ENCODE measurements around the gene SLC6A5.

The SLC6A5 gene

DNA sequence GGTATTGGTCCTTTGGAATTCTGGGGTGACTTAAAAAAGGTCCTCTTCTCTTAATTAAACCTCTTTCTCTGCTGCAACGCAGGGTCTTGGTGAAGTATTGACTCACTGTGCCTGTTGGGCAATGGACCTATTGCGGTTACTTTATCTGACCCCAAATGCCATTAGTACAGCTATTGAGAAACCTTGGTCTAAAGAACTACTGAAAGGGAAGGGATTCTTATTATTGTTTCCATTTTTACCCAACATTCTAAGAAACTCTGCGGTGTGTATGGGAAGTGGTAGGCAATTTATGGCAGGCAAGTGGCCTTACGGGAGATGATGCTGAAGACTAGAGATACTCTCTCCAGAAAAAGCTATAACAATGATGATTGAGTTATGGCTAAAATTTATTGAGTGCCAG is 12.5 kb downstream of the SLC6A5 start:
- Histone ChIP-seq H3K9me3 (ENCODE audit: control insufficient read depth, low read length) (no peaks in the 10 kb centered on the region), H3K9ac (ENCODE audit: low read length) (no peak overlapping the region), H3K4me1 (ENCODE audit: control insufficient read depth, insufficient read depth, low read length) (no peaks in the 10 kb centered on the region), H3K4me3 (ENCODE audit: low read length) (no peak overlapping the region), H3K36me3 (ENCODE audit: control insufficient read depth, insufficient read depth, low read length) (no peaks in the 10 kb centered on the region), H3K27me3 (ENCODE audit: control insufficient read depth, insufficient read depth, low read length) (peaks cover 11% of the 10 kb centered on the region)

DNA sequence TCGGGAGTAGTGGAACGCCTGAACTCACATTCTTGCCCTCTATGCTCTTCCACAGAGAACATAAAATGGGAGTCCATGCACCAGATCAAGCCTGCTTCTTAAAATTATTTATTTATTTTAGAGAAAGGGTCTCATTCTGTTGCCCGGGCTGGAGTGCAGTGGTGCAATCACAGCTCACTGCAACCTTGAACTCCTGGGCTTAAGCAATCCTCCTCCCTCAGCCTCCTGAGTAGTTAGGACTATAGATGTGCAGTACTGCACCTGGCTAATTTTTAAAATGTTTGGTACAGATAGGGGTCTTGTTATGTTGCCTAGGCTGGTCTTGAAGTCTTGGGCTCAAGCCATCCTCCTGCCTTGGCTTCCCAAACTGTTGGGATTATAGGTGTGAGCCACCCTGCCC is 13.0 kb downstream of the SLC6A5 start:
- Histone ChIP-seq H3K27me3 (ENCODE audit: control insufficient read depth, insufficient read depth, low read length) (peaks cover 8% of the 10 kb centered on the region), H3K36me3 (ENCODE audit: control insufficient read depth, insufficient read depth, low read length) (no peaks in the 10 kb centered on the region), H3K9me3 (ENCODE audit: control insufficient read depth, low read length) (no peaks in the 10 kb centered on the region), H3K9ac (ENCODE audit: low read length) (no peak overlapping the region), H3K4me1 (ENCODE audit: control insufficient read depth, insufficient read depth, low read length) (no peaks in the 10 kb centered on the region), H3K4me3 (ENCODE audit: low read length) (no peak overlapping the region)

DNA sequence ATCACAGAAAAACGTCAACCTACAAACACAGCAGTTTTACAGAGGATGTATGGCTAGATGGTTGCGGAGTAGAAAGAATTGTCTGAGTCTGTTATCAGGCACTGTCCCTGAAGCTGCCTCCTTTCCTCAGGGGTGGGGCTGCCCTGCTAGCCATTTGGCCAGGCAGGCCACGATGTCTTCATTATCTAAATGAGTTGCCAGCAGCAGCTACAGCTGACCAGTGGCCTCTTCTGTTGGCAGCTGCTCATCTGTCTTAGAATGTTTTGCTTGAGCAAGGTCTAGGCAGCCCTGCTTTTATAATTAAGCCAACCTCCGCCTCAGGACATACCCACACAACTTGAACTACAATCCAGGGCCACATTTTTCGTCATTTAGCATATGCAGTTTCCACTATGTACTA is 17.5 kb downstream of the SLC6A5 start:
- H3K9ac ChIP-seq (ENCODE audit: low read length), result no peak overlapping the region
- H3K4me1 ChIP-seq (ENCODE audit: control insufficient read depth, insufficient read depth, low read length), result no peaks in the 10 kb centered on the region
- H3K27me3 ChIP-seq (ENCODE audit: control insufficient read depth, insufficient read depth, low read length), result peaks cover 8% of the 10 kb centered on the region
- no peaks in the 10 kb centered on the region for H3K36me3 ChIP-seq (ENCODE audit: control insufficient read depth, insufficient read depth, low read length)
- no peaks in the 10 kb centered on the region for H3K9me3 ChIP-seq (ENCODE audit: control insufficient read depth, low read length)
- H3K4me3 ChIP-seq (ENCODE audit: low read length), result no peak overlapping the region

DNA sequence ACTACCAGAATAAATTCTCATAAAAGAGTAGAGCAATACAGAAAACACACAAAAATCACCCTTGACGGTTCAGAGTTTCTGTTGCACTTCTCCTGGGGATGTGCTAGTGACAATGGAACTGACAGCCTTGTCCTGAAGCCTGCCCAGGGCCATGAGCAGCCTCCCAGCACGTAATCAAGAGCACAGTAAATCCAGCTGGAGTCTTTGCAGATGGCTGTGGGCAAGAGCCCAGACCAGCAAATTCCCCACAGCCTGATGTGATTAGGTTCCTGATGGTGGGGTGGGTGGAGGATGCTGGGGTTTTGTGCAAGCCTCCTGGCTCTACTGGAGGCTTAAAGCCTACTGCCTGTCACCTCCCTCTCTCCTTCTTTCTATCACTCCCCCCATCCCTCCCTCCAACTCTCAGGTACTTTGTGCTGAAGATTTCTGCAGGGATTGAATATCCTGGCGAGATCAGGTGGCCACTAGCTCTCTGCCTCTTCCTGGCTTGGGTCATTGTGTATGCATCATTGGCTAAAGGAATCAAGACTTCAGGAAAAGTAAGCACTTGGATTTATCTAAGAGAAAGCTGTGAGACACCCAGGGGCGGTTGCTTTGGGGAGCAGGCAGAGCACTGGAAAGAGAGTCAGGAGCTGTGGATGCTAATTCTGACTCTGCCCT is 18.1 kb downstream of the SLC6A5 start:
- H3K36me3 ChIP-seq (ENCODE audit: control insufficient read depth, insufficient read depth, low read length), result no peaks in the 10 kb centered on the region
- H3K27me3 ChIP-seq (ENCODE audit: control insufficient read depth, insufficient read depth, low read length), result peaks cover 5% of the 10 kb centered on the region
- no peak overlapping the region for H3K9ac ChIP-seq (ENCODE audit: low read length)
- no peaks in the 10 kb centered on the region for H3K9me3 ChIP-seq (ENCODE audit: control insufficient read depth, low read length)
- H3K4me1 ChIP-seq (ENCODE audit: control insufficient read depth, insufficient read depth, low read length), result no peaks in the 10 kb centered on the region
- H3K4me3 ChIP-seq (ENCODE audit: low read length), result no peak overlapping the region

DNA sequence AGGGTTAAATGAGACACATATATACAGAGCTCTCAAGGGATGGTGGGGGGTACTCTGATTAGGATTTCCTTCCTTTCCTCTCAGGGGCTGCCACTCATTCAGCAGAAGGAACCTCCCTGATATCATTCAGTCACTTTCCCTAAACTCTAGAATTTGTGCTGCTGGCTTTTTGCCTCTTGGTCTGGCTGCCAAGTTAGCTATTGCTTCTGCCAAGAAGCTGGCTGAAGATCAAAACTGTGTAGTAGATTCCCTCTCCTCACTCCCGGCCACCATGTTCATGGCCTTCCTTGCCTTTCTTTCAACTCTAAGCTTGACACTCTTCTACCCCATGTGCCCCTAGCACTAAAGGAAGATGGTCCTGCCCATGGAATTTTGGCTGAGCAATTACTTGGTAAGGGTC is 18.7 kb downstream of the SLC6A5 start:
- no peaks in the 10 kb centered on the region for H3K4me1 ChIP-seq (ENCODE audit: control insufficient read depth, insufficient read depth, low read length)
- H3K4me3 ChIP-seq (ENCODE audit: low read length), result no peak overlapping the region
- no peaks in the 10 kb centered on the region for H3K9me3 ChIP-seq (ENCODE audit: control insufficient read depth, low read length)
- H3K36me3 ChIP-seq (ENCODE audit: control insufficient read depth, insufficient read depth, low read length), result no peaks in the 10 kb centered on the region
- H3K27me3 ChIP-seq (ENCODE audit: control insufficient read depth, insufficient read depth, low read length), result peaks cover 5% of the 10 kb centered on the region
- H3K9ac ChIP-seq (ENCODE audit: low read length), result no peak overlapping the region

DNA sequence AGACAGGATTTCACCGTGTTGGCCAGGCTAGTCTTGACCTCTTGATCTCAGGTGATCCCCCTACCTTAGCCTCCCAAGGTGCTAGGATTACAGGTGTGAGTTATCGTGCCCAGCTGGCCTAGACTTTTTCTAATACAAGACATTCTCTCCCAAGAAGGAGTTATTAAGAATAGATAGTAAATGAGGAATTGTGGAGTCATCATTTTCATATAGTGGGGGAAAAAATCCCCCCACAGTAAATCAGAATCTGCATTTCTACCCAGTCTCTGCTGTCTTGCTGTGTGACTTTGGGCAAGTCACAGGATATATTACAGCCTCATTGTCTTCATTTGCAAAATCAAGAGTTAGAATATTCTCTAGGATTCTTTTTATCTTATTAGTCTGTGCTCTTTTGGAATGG is 21.6 kb downstream of the SLC6A5 start:
- Histone ChIP-seq H3K4me3 (ENCODE audit: low read length) (no peak overlapping the region), H3K36me3 (ENCODE audit: control insufficient read depth, insufficient read depth, low read length) (no peaks in the 10 kb centered on the region), H3K9me3 (ENCODE audit: control insufficient read depth, low read length) (no peaks in the 10 kb centered on the region), H3K9ac (ENCODE audit: low read length) (no peak overlapping the region), H3K4me1 (ENCODE audit: control insufficient read depth, insufficient read depth, low read length) (no peaks in the 10 kb centered on the region), H3K27me3 (ENCODE audit: control insufficient read depth, insufficient read depth, low read length) (peaks cover 5% of the 10 kb centered on the region)

DNA sequence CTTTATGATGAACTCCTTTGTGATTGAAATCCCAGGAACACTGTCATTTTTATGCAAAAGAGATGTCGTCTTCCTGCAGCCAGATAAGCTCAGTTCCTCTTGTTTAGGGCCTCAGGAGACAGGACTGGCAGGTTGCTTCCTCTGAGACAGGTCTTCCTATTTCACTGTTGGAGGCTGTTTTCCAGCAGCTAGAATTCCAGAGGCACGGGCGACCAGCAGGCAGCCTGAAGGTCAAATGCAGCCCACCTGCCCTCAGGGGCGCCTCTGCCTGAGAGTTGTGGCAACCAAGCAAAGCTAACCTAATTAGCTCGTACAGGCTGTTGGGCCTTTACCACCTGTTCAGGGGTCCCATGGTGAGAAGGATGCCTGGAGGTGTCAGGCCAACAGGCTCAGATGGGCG is 22.3 kb downstream of the SLC6A5 start:
- no peak overlapping the region for H3K4me3 ChIP-seq (ENCODE audit: low read length)
- H3K36me3 ChIP-seq (ENCODE audit: control insufficient read depth, insufficient read depth, low read length), result no peaks in the 10 kb centered on the region
- no peak overlapping the region for H3K9ac ChIP-seq (ENCODE audit: low read length)
- no peaks in the 10 kb centered on the region for H3K4me1 ChIP-seq (ENCODE audit: control insufficient read depth, insufficient read depth, low read length)
- H3K9me3 ChIP-seq (ENCODE audit: control insufficient read depth, low read length), result no peaks in the 10 kb centered on the region
- H3K27me3 ChIP-seq (ENCODE audit: control insufficient read depth, insufficient read depth, low read length), result peaks cover 5% of the 10 kb centered on the region

DNA sequence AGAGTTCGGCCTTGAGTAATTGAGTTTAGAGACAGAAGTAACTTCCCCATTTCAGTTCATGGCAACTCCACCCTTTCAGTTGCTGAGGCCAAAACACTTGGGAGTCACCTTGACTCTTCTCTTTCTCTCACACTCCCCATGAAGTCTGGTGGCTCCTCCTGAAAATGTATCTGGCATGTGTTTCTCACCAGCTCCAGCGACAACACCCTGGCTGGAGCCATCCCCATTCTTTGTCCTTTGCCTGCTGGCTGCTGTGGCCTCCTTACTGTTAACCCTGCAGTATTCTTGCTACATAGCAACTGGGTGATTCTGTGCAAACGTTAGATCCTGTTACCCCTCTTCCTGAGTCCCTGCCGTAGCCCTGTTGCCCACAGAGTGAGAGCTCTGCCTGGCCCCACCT is 23.8 kb downstream of the SLC6A5 start:
- H3K4me1 ChIP-seq (ENCODE audit: control insufficient read depth, insufficient read depth, low read length), result no peaks in the 10 kb centered on the region
- no peaks in the 10 kb centered on the region for H3K36me3 ChIP-seq (ENCODE audit: control insufficient read depth, insufficient read depth, low read length)
- no peaks in the 10 kb centered on the region for H3K9me3 ChIP-seq (ENCODE audit: control insufficient read depth, low read length)
- no peak overlapping the region for H3K4me3 ChIP-seq (ENCODE audit: low read length)
- no peaks in the 10 kb centered on the region for H3K27me3 ChIP-seq (ENCODE audit: control insufficient read depth, insufficient read depth, low read length)
- no peak overlapping the region for H3K9ac ChIP-seq (ENCODE audit: low read length)

DNA sequence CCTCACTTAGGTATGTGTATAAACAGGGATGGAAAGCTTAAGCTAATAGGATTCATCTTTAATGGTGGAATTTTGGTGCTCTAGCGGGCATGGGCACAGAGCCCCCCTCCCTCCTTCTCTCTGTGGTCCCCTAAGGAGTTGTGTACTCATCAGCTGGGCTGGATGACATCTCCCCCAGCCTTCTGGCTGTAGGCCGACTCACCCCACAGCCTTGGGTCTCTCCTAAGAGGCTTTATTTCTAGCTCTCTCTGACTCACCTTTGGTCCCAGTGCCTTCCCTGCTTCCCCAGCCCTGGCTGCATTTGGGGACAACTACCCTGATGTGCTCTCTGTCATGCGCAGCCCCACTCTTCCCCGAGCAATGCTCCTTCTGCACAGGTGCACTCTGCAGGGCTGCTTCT is 26.9 kb downstream of the SLC6A5 start:
- Histone ChIP-seq H3K36me3 (ENCODE audit: control insufficient read depth, insufficient read depth, low read length) (no peaks in the 10 kb centered on the region), H3K27me3 (ENCODE audit: control insufficient read depth, insufficient read depth, low read length) (no peaks in the 10 kb centered on the region), H3K4me1 (ENCODE audit: control insufficient read depth, insufficient read depth, low read length) (no peaks in the 10 kb centered on the region), H3K4me3 (ENCODE audit: low read length) (no peak overlapping the region), H3K9ac (ENCODE audit: low read length) (no peak overlapping the region), H3K9me3 (ENCODE audit: control insufficient read depth, low read length) (no peaks in the 10 kb centered on the region)

DNA sequence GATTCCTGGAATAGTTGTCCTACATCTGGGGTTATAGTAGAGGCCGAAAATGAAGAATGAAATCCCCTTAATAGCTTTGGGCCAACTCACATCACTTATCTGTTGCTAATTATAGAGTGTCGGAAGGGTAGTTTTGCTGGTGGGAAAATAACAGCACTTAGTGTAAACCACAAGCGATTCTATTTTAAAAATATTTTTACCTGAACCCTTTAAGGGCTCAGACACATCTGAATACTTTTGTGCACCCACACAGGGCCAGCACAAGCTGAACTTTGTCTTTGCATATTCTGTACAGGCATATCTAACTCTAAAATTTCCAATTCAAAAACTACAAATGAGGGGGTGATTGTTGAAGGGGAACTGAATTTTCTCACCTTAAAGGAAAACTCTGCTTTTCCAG is 27.6 kb downstream of the SLC6A5 start:
- Histone ChIP-seq H3K36me3 (ENCODE audit: control insufficient read depth, insufficient read depth, low read length) (no peaks in the 10 kb centered on the region), H3K9ac (ENCODE audit: low read length) (no peak overlapping the region), H3K27me3 (ENCODE audit: control insufficient read depth, insufficient read depth, low read length) (no peaks in the 10 kb centered on the region), H3K4me3 (ENCODE audit: low read length) (no peak overlapping the region), H3K9me3 (ENCODE audit: control insufficient read depth, low read length) (no peaks in the 10 kb centered on the region), H3K4me1 (ENCODE audit: control insufficient read depth, insufficient read depth, low read length) (no peaks in the 10 kb centered on the region)

DNA sequence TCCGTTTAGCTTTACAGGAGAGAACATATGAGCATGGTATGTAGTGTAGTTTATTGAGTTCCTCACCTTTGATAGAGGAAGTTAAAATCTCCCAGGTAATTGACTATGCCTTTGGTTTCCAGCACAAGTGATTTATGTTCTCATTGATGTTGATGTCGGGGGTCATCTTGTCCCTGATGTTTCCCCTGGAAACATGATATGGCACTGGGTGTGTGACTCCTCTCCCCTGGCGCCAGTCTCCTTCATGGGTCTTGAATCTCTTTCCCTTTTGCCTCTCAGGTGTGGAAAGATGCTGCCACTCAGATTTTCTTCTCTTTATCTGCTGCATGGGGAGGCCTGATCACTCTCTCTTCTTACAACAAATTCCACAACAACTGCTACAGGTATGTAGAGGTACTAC is 28.3 kb downstream of the SLC6A5 start:
- no peak overlapping the region for H3K4me3 ChIP-seq (ENCODE audit: low read length)
- no peaks in the 10 kb centered on the region for H3K27me3 ChIP-seq (ENCODE audit: control insufficient read depth, insufficient read depth, low read length)
- no peaks in the 10 kb centered on the region for H3K4me1 ChIP-seq (ENCODE audit: control insufficient read depth, insufficient read depth, low read length)
- H3K36me3 ChIP-seq (ENCODE audit: control insufficient read depth, insufficient read depth, low read length), result no peaks in the 10 kb centered on the region
- H3K9ac ChIP-seq (ENCODE audit: low read length), result no peak overlapping the region
- H3K9me3 ChIP-seq (ENCODE audit: control insufficient read depth, low read length), result no peaks in the 10 kb centered on the region

DNA sequence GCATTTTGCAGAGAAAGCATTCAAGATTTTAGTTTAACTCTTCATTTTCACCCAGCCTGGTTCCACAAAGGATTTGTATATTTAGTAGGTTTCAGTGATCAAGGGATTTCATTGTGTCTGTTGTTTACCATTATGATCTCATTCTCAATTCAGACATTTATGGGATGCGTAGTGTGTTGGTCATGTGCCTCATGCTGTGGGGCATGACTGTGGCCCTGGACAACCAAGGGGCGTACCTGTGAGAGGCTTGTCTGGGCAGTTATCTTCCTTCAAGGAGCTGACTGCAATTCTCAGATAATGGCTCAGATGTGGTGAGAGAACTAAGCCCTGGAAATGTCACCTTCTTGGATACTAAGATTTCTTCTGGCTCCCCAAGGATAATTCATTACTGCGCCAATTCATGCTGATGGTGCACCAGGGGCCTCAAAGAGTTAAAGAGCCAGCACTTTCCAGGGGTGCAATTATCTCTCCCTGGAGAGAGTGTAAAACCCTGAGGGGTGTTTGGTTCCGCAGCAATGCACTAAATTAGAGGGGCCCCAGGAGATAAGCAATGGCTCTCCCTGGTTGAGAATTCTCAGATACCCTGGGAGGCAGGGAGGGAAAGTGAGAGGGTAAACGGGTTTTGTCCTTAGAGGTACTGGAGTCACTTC is 32.2 kb downstream of the SLC6A5 start:
- H3K36me3 ChIP-seq (ENCODE audit: control insufficient read depth, insufficient read depth, low read length), result no peaks in the 10 kb centered on the region
- no peaks in the 10 kb centered on the region for H3K4me1 ChIP-seq (ENCODE audit: control insufficient read depth, insufficient read depth, low read length)
- H3K4me3 ChIP-seq (ENCODE audit: low read length), result no peak overlapping the region
- H3K27me3 ChIP-seq (ENCODE audit: control insufficient read depth, insufficient read depth, low read length), result no peaks in the 10 kb centered on the region
- no peaks in the 10 kb centered on the region for H3K9me3 ChIP-seq (ENCODE audit: control insufficient read depth, low read length)
- no peak overlapping the region for H3K9ac ChIP-seq (ENCODE audit: low read length)

DNA sequence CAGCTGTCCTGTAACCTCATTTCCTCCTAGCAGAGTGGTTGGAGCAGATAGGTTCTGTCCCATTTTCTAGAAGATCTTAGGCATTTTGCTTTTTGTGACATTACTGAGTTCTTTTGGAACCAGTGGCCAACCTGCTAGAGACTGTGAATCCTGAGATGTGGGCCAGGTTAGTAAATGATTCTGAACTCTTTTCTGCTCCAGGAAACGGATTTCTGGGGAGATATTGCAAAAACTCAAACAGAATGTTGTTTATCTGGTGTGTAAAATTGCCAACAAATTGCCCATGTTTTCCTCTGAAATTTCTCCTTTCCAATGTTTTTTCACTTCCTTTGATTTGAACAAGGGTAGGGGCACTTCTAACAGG is 32.7 kb downstream of the SLC6A5 start:
- Histone ChIP-seq H3K9ac (ENCODE audit: low read length) (no peak overlapping the region), H3K9me3 (ENCODE audit: control insufficient read depth, low read length) (no peaks in the 10 kb centered on the region), H3K4me3 (ENCODE audit: low read length) (no peak overlapping the region), H3K27me3 (ENCODE audit: control insufficient read depth, insufficient read depth, low read length) (peaks cover 3% of the 10 kb centered on the region), H3K4me1 (ENCODE audit: control insufficient read depth, insufficient read depth, low read length) (no peaks in the 10 kb centered on the region), H3K36me3 (ENCODE audit: control insufficient read depth, insufficient read depth, low read length) (no peaks in the 10 kb centered on the region)
